ENCODE results near the gene GSTO2.

GSTO2 gene

GRCh38 chr10:104277785-104278184, 8.8 kb downstream of the GSTO2 start:
- DNase-seq (ENCODE audit: low read depth) = no peak
- H3K4me3 ChIP-seq (ENCODE audit: control insufficient read depth, low read depth, low read length) = no peak overlapping the region
- TF ChIP-seq CTCF (conservative IDR thresholded peaks at IDR 0.05; ENCODE audit: control insufficient read depth, insufficient read depth, low read depth, low read length) = no peak

- H3K4me3 ChIP-seq (ENCODE audit: control insufficient read depth, low read depth, low read length) = no peak overlapping the region
- TF ChIP-seq CTCF (conservative IDR thresholded peaks at IDR 0.05; ENCODE audit: control insufficient read depth, insufficient read depth, low read depth, low read length) = no peak
- no peak for DNase-seq (ENCODE audit: low read depth)
Observed at GRCh38 chr10:104279550-104280259, 10.7 kb downstream of the GSTO2 start.

GRCh38 chr10:104281694-104282093, 12.7 kb downstream of the GSTO2 start:
- TF ChIP-seq CTCF (conservative IDR thresholded peaks at IDR 0.05; ENCODE audit: control insufficient read depth, insufficient read depth, low read depth, low read length) = no peak
- H3K4me3 ChIP-seq (ENCODE audit: control insufficient read depth, low read depth, low read length) = no peak overlapping the region
- DNase-seq (ENCODE audit: low read depth) = no peak

- no peak for DNase-seq (ENCODE audit: low read depth)
- no peak for TF ChIP-seq CTCF (conservative IDR thresholded peaks at IDR 0.05; ENCODE audit: control insufficient read depth, insufficient read depth, low read depth, low read length)
- H3K4me3 ChIP-seq (ENCODE audit: control insufficient read depth, low read depth, low read length) = no peak overlapping the region
Observed at GRCh38 chr10:104284846-104285245, 15.9 kb downstream of the GSTO2 start.

- DNase-seq (ENCODE audit: low read depth) = no peak
- TF ChIP-seq CTCF (conservative IDR thresholded peaks at IDR 0.05; ENCODE audit: control insufficient read depth, insufficient read depth, low read depth, low read length) = no peak
- H3K4me3 ChIP-seq (ENCODE audit: control insufficient read depth, low read depth, low read length) = no peak overlapping the region
Observed at GRCh38 chr10:104286939-104287338, 18.0 kb downstream of the GSTO2 start.

- DNase-seq (ENCODE audit: low read depth) = no peak
- no peak overlapping the region for H3K4me3 ChIP-seq (ENCODE audit: control insufficient read depth, low read depth, low read length)
- TF ChIP-seq CTCF (conservative IDR thresholded peaks at IDR 0.05; ENCODE audit: control insufficient read depth, insufficient read depth, low read depth, low read length) = no peak
Observed at GRCh38 chr10:104288355-104288754, 19.4 kb downstream of the GSTO2 start.
